ENCODE results near the gene ISOC2. TPM values are rescaled to one million over a fixed set of nuclear protein-coding genes. Genes with fewer than 3 reads are reported as not detected.
"Not testable (repeated sequence)": the region's sequence is repeated elsewhere in the genome, so short reads cannot be mapped to it uniquely, and the experiment has no call there.

The ISOC2 gene
- polyA plus RNA-seq, 4 donors, result 35.2 to 54.6 (median 38.7) TPM

- DNase-seq (ENCODE audit: low read depth in 4 of 4, low spot score in 3 of 4), result no peak
These were observed 17.5 kb downstream of the ISOC2 start for GRCh38 chr19:55443824-55444480.

GRCh38 chr19:55443045-55443823, 18.2 kb downstream of the ISOC2 start, which contains the start of gene SHISA7:
SHISA7 (minus strand) TSS chr19:55443300; CDS start chr19:55442863, 437 bp downstream.
- DNase-seq (ENCODE audit: low read depth in 4 of 4, low spot score in 3 of 4), result no peak

DNA sequence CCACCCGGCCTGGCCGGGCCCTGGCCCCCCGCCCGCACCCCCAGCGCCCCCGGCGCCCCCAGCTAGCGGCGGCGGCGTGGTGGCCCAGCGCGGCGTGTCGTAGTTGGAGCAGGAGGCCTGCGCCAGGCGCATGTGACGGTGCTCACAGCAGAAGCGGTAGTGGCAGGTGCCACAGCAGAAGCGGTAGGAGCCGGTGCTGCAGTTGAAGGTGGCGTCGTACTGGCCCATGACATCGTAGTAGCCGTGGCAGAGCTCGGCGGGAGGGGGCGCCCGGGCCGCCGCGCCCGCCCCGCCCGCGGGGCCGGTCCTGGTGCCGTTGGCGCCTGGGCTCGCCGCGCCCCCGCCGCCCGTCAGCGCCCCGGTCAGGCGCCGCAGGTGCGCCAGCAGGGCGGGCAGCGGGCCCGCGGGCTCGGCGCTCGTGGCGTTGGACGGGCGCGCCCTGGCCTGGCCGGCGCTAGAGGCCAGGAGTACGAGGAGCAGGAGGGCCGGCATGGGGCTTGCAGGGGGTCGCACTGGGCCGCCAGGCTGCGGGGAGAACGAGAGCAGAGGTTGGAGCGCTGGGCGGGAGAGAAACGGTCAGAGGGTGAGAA, 19.0 kb downstream of the ISOC2 start:
- no peak for DNase-seq (ENCODE audit: low read depth in 4 of 4, low spot score in 3 of 4)

GRCh38 chr19:55441692-55442321, 19.6 kb downstream of the ISOC2 start:
- no peak for DNase-seq (ENCODE audit: low read depth in 4 of 4, low spot score in 3 of 4)

GRCh38 chr19:55441319-55441691, 20.1 kb downstream of the ISOC2 start:
- no peak for DNase-seq (ENCODE audit: low read depth in 4 of 4, low spot score in 3 of 4)

GRCh38 chr19:55440411-55441105, 20.9 kb downstream of the ISOC2 start:
- DNase-seq (ENCODE audit: low read depth in 4 of 4, low spot score in 3 of 4), result no peak

DNA sequence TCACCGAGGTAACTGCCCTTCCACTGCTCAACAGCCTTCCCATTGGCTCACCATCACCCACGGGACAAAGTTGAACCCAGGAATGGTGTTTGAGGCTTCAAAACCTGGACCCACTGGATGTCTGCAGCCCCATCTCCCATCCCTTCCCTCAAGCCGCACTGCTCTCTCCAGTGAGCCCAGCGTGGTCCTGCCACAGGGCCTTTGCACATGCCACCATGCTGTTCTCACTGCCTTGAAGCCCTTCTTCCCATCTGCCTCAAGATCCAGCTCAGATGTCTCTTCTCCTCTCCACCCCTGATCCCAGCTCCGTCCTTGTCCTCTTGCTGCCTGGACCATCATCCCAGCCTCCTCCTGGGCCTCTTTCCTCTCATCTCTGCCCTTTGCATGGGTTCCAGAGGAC, 22.4 kb downstream of the ISOC2 start:
- no peak for DNase-seq (ENCODE audit: low read depth in 4 of 4, low spot score in 3 of 4)

GRCh38 chr19:55437410-55437809, 24.0 kb downstream of the ISOC2 start:
- DNase-seq (ENCODE audit: low read depth in 4 of 4, low spot score in 3 of 4), result no peak

DNA sequence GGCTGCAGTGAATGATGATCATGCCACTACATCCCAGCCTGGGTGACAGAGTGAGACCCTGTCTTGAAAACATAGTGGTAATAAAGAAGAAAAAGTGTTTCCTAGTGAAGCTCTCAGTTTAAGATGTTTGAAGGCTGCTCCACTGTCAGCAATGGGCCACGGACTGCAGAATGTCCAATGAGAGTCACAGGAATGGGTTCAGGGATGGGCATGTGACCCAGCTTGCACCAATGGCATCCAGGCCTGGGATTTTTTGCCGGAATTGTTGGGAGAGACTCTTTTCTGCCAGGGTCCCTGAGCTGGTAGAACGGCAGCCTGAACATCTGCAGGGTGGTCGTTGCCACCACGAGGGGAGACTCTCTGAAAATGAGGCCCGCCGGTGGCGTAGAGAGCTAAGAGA, 24.6 kb downstream of the ISOC2 start:
- DNase-seq (ENCODE audit: low read depth in 4 of 4, low spot score in 3 of 4), result no peak

DNA sequence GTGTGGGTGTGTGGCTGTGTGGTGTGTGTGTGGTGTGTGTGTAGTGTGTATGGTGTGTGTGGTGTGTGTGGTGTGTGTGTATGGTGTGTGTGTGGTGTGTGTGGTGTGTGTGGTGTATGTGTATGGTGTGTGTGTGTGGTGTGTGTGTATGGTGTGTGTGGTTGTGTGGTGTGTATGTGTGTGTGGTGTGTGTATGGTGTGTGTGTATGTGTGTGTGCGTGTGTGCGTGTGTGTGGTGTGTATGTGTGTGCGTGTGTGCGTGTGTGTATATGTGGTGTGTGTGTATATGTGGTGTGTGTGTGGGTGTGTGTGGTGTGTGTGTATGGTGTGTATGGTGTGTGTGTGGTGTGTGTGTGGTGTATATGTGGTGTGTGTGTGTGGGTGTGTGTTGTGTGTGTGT, 26.4 kb downstream of the ISOC2 start:
- no peak for DNase-seq (ENCODE audit: low read depth in 4 of 4, low spot score in 3 of 4)

GRCh38 chr19:55434356-55434919, 27.0 kb downstream of the ISOC2 start:
- no peak for DNase-seq (ENCODE audit: low read depth in 4 of 4, low spot score in 3 of 4)

DNA sequence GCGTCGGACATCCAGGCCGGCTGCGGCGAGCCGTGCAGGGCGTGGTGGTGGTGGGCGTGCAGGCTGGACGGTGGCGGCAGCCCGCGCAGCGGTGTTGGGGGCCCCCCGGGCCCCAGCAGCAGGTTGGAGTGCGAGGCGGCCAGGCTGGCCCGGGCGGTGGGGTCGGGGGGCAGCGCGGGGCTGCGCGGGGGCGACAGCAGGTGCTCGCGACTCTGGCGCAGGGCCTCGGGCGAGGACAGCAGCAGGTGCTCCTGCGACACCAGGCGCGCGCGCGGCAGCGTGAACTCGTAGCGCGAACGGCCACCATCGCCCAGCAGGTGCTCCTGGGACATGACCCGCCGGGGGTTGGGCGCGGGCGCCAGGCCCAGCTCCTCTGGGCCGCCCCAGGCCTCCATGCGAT, 28.1 kb downstream of the ISOC2 start:
- no peak for DNase-seq (ENCODE audit: low read depth in 4 of 4, low spot score in 3 of 4)

- no peak for DNase-seq (ENCODE audit: low read depth in 4 of 4, low spot score in 3 of 4)
These were observed 29.0 kb downstream of the ISOC2 start for GRCh38 chr19:55432241-55432959.

- no peak for DNase-seq (ENCODE audit: low read depth in 4 of 4, low spot score in 3 of 4)
These were observed 30.3 kb downstream of the ISOC2 start for GRCh38 chr19:55431183-55431582.

DNA sequence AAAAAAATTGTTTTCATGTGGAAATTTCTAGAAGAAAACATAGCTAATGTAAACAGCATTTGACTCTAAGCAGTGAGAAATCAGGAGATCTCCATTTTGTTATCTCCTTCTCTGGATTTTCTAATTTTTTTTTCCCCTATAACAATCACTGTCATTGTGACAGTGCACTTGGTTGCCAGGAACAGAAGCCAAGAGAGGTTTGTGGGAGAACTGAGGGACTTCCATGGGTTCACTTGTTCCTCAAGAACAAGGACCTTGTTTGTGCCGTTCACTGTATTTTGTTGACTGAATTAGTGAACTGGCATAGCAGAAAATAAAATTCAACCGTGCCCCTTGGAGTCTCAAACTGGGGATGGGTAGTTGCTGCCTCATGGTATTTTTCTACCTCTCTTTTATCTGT, 35.4 kb downstream of the ISOC2 start:
- DNase-seq (ENCODE audit: low read depth in 4 of 4, low spot score in 3 of 4), result no peak

- no peak for DNase-seq (ENCODE audit: low read depth in 4 of 4, low spot score in 3 of 4)
These were observed 36.9 kb downstream of the ISOC2 start for GRCh38 chr19:55424518-55424917.

GRCh38 chr19:55423225-55424005, 38.0 kb downstream of the ISOC2 start:
- DNase-seq (ENCODE audit: low read depth in 4 of 4, low spot score in 3 of 4), result no peak

GRCh38 chr19:55421281-55421680, 40.2 kb downstream of the ISOC2 start:
- DNase-seq (ENCODE audit: low read depth in 4 of 4, low spot score in 3 of 4), result not testable (repeated sequence)

DNA sequence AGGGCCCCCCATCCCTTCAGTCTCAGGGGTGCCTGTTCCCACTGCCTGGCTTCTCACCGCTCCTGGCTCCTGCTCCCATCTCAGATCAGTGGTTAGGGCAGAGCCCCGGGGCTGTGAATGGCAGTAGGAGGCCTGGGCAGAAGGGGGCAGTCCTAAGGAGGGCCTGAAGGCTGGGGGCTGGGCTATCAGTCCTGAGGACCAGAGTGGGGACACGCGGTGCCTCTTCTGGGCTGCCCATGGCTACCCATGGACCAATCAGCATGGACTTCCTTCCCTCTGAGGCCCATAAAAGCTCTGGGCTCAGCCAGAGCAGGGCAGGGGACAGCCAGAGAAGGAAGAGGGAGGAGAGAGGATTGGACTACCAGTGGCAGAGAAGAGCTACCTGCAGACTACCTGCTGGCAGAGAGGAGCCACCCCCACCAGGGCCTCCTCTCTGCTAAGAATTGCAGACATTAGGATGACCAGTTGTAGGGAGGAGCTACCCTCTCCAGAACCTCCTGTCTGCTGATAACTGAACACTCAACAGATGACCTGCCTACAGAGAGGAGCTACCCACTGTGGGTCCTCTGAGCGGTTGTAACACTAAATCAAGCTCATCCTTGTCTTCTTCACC, 41.7 kb downstream of the ISOC2 start:
- DNase-seq (ENCODE audit: low read depth in 4 of 4, low spot score in 3 of 4), result no peak
